GM21528 (cell line): ENCODE results near the gene RHBDD1.

ENCODE experiments used
- ATAC-seq: cut with Tn5 transposase; IDR thresholded peaks from one replicate; pipeline ENCODE4 v1.9.1; 2021; ENCODE audit warnings: mild to moderate bottlenecking, moderate library complexity; ENCODE audit not compliant: unreplicated experiment, low FRiP score

The RHBDD1 gene

GRCh38 chr2:226977775-226978190 is 141.9 kb downstream of the RHBDD1 start:
- no peak for ATAC-seq

GRCh38 chr2:226978300-226978699 is 142.4 kb downstream of the RHBDD1 start:
- no peak for ATAC-seq

- ATAC-seq, result no peak
These were observed 143.2 kb downstream of the RHBDD1 start for GRCh38 chr2:226979004-226979403.

GRCh38 chr2:226981791-226982326 is 146.0 kb downstream of the RHBDD1 start:
- no peak for ATAC-seq

GRCh38 chr2:226983895-226984749 is 148.3 kb downstream of the RHBDD1 start:
- ATAC-seq, result no peak

GRCh38 chr2:226984750-226985582 is 149.1 kb downstream of the RHBDD1 start:
- ATAC-seq, result peak; percentile 94

GRCh38 chr2:226985583-226985946 is 149.7 kb downstream of the RHBDD1 start:
- no peak for ATAC-seq

- no peak for ATAC-seq
These were observed 155.8 kb downstream of the RHBDD1 start for GRCh38 chr2:226991663-226992062.

GRCh38 chr2:226993171-226993570 is 157.3 kb downstream of the RHBDD1 start:
- ATAC-seq, result no peak

- ATAC-seq, result no peak
These were observed 158.9 kb downstream of the RHBDD1 start for GRCh38 chr2:226994775-226995174.

GRCh38 chr2:226995625-226996041 is 159.8 kb downstream of the RHBDD1 start:
- ATAC-seq, result no peak

GRCh38 chr2:226999661-227000060 is 163.8 kb downstream of the RHBDD1 start:
- no peak for ATAC-seq

GRCh38 chr2:227000123-227000522 is 164.3 kb downstream of the RHBDD1 start:
- ATAC-seq, result no peak

- ATAC-seq, result no peak
These were observed 168.6 kb downstream of the RHBDD1 start for GRCh38 chr2:227004482-227004881.

GRCh38 chr2:227006189-227006897 is 170.5 kb downstream of the RHBDD1 start:
- no peak for ATAC-seq

- no peak for ATAC-seq
These were observed 171.3 kb downstream of the RHBDD1 start for GRCh38 chr2:227007148-227007547.

GRCh38 chr2:227007940-227008339 is 172.1 kb downstream of the RHBDD1 start:
- no peak for ATAC-seq

GRCh38 chr2:227010433-227010832 is 174.6 kb downstream of the RHBDD1 start:
- no peak for ATAC-seq

GRCh38 chr2:227013330-227013729 is 177.5 kb downstream of the RHBDD1 start:
- ATAC-seq, result no peak

- no peak for ATAC-seq
These were observed 178.0 kb downstream of the RHBDD1 start for GRCh38 chr2:227013881-227014280.

GRCh38 chr2:227016894-227017293 is 181.0 kb downstream of the RHBDD1 start:
- ATAC-seq, result no peak
